AG04450 (cell line): ENCODE results near the gene EYA3. TPM values are rescaled to one million over a fixed set of nuclear protein-coding genes. Genes with fewer than 3 reads are reported as not detected.

ENCODE experiments used
- CTCF ChIA-PET: fragments of 300-600, 350-600 bp; formaldehyde crosslinking; extraction: SDS; loops from one replicate; lab custom pipeline; 2022; ENCODE audit warnings: antibody characterized with exemption, inconsistent platforms; lab: Charles Lee
- POLR2A ChIA-PET: fragments of 350-600 bp; formaldehyde crosslinking; extraction: SDS; loops from one replicate; lab custom pipeline; 2021; ENCODE audit warnings: antibody characterized with exemption, inconsistent platforms; lab: Yijun Ruan, JAX
- DNase-seq: peaks from one replicate; pipeline ENCODE4 v3.0.0-alpha.2; 2011; ENCODE audit warnings: low read depth, low spot score
- H3K27ac ChIP-seq: one replicate; pipeline ENCODE4 v1.5.1; 2012; ENCODE audit warnings: low read depth, low read length, control low read depth
- H3K27me3 ChIP-seq: one replicate; pipeline ENCODE4 v1.6.0; 2012; ENCODE audit warnings: low read length; ENCODE audit not compliant: control insufficient read depth, insufficient read depth
- H3K4me3 ChIP-seq: 2 replicates; pipeline ENCODE4 v1.5.1; 2011; ENCODE audit warnings: mild to moderate bottlenecking, low read depth, low read length, control low read depth
- H3K9me3 ChIP-seq: 2 replicates; pipeline ENCODE4 v1.5.1; 2012; ENCODE audit warnings: low read length; ENCODE audit not compliant: control insufficient read depth, insufficient read depth
- polyA plus RNA-seq: library from polyadenylated mRNA; depleted of rRNA; stranded (reverse); fragments of >200 nt; gene quantifications from 2 replicates; pipeline ENCODE4 v1.2.3, GENCODE V29; 2011
- TF ChIP-seq, protein P1 (sequence below): IDR thresholded peaks from 2 replicates; pipeline ENCODE4 v1.5.1; 2011; ENCODE audit warnings: low read depth, low read length, control low read depth, inconsistent platforms

EYA3 gene
- polyA plus RNA-seq, 1 experiment: 17.0 TPM

- Histone ChIP-seq H3K27ac (no peak overlapping the region), H3K4me3 (no peak overlapping the region), H3K27me3 (no peaks in the 10 kb centered on the region), H3K9me3 (no peaks in the 10 kb centered on the region)
- no peak for DNase-seq
- ChIA-PET CTCF (interaction anchor here (0.7 to 4.4 kb wide), 7 partner anchors 9 to 310 kb away, joined by 3 to 51 read pairs (median 4); no protein-coding TSS in a partner anchor), POLR2A (interaction anchor here (1.0 to 1.2 kb wide), 2 partner anchors 20 to 149 kb away, joined by 3 to 5 read pairs; partner anchors contain the start of genes PPP1R8 and XKR8)
- TF ChIP-seq, protein P1, sequence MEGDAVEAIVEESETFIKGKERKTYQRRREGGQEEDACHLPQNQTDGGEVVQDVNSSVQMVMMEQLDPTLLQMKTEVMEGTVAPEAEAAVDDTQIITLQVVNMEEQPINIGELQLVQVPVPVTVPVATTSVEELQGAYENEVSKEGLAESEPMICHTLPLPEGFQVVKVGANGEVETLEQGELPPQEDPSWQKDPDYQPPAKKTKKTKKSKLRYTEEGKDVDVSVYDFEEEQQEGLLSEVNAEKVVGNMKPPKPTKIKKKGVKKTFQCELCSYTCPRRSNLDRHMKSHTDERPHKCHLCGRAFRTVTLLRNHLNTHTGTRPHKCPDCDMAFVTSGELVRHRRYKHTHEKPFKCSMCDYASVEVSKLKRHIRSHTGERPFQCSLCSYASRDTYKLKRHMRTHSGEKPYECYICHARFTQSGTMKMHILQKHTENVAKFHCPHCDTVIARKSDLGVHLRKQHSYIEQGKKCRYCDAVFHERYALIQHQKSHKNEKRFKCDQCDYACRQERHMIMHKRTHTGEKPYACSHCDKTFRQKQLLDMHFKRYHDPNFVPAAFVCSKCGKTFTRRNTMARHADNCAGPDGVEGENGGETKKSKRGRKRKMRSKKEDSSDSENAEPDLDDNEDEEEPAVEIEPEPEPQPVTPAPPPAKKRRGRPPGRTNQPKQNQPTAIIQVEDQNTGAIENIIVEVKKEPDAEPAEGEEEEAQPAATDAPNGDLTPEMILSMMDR: no peak
Observed at GRCh38 chr1:27979859-27980201, 108.6 kb downstream of the EYA3 start.

DNA sequence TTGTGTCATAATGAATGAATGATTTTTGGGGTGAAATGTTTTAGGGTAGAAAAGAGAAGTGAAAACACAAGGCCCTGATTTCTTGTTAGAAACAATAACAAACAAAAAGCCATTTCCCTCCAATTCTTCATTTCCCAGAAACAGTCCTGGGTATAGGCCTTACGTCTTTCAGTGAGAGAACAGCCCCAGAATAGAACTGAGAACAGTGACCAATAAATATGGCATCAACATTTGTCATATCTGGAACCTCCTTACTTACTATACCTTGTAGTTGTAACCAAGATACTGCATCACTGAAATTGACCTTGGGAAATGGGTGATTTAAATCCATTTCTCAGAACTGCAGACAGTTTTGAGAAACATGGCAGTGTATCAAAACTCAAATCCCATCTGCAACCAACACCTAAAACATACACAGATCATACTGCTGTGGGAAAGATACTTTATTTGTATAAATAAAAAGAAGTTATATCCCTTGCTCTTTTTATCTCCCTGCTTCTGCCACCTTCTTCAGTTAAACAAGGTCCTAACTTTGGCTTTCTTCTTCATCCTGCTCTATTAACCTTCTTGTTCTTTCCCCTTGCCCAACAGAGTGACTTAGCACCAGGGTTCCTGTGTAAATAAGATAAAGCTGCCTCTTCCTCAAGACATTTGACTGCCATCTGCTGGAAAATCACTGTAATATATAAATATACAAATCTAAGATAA is 109.1 kb downstream of the EYA3 start:
- Histone ChIP-seq H3K27ac (no peak overlapping the region), H3K27me3 (no peaks in the 10 kb centered on the region), H3K4me3 (no peak overlapping the region), H3K9me3 (no peaks in the 10 kb centered on the region)
- ChIA-PET CTCF (interaction anchor here (0.7 to 4.4 kb wide), 5 partner anchors 9 to 122 kb away, joined by 3 to 51 read pairs (median 4); no protein-coding TSS in a partner anchor), POLR2A (interaction anchor here (1.0 to 1.2 kb wide), 2 partner anchors 20 to 149 kb away, joined by 3 to 5 read pairs; partner anchors contain the start of genes PPP1R8 and XKR8)
- TF ChIP-seq, protein P1: peak; percentile 62
- peak; percentile 48 for DNase-seq

DNA sequence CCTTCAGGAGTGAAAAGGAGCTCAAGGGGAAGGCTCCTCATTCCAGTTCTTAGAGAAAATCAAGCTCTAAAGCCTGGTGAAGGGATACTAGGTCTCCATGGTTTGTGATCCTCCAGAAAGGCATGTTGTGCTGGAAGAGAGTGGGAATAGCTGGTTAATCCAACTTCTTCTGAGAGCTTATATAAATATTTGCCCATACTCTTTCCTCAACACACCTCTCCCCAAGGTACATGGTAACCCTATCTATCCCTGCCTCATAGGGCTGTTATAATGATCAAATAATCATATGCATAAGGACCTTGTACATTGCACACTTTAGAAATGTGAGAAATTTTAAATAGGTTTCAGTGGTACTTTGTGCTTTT is 114.0 kb downstream of the EYA3 start:
- H3K27me3 ChIP-seq: no peaks in the 10 kb centered on the region
- TF ChIP-seq, protein P1: no peak
- no peaks in the 10 kb centered on the region for H3K9me3 ChIP-seq
- no peak overlapping the region for H3K27ac ChIP-seq
- ChIA-PET CTCF (interaction anchor here (1.0 kb wide), 1 partner anchor 117 kb away, joined by 3 read pairs; no protein-coding TSS in a partner anchor), POLR2A (no interaction called here)
- DNase-seq: no peak
- H3K4me3 ChIP-seq: no peak overlapping the region

DNA sequence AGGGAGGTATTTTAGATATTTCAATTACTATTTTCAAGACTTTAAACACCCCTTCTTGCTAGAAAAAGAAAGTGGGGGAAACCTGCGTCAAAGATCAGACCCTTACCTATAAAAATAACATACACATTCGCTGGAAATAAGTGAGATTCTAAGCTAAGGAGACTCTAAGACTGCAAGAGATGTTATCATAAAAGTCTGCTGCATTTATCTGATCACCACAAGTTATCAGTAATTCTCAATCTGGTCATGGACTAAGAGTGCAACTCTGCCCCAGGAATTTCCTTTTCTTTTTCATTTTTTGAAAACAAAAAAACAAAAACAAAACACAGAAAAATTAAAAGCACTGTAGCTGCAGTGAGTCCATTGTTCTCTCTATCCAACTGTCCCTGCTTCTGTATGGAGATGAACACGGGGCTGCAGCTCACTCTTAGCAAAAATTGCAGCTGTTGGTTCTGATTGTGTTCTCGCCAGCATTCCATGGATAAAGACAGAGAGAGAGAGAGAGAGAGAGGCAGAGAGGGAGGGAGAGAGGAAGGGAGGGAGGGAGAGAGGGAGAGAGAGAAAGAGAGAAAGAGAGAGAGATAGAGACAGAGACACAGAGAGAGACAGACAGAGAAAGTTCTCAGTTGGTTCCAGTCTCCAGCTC is 114.5 kb downstream of the EYA3 start:
- Histone ChIP-seq H3K27ac (no peak overlapping the region), H3K27me3 (no peaks in the 10 kb centered on the region), H3K9me3 (no peaks in the 10 kb centered on the region), H3K4me3 (no peak overlapping the region)
- ChIA-PET POLR2A (interaction anchor here (0.5 kb wide), 1 partner anchor 32 kb away, joined by 3 read pairs; no protein-coding TSS in a partner anchor), CTCF (interaction anchor here (0.7 to 1.0 kb wide), 3 partner anchors 22 to 138 kb away, joined by 3 to 11 read pairs (median 3); no protein-coding TSS in a partner anchor)
- DNase-seq: no peak
- TF ChIP-seq, protein P1: no peak

DNA sequence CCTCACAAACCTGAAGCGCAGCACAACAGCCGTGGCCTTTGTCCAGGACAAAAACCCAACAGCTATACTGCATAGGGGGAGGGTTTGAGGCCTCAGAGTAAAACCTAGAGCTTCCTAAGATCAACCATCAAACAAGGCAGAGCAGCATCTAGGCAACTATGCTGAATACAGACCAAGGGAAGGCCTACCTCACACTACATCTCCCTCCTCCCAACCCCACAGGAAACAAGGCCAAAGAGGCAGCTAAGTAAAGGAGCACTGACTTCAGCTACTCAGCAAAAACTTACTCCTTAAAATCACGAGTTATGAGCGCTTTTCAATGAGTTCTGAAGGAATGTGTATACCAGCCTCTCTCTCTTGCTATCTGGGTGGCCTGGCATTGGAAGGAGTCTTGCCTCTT is 116.3 kb downstream of the EYA3 start:
- CTCF ChIA-PET: interaction anchor here (0.8 to 2.5 kb wide), 3 partner anchors 8 to 247 kb away, joined by 4 to 11 read pairs (median 11); no protein-coding TSS in a partner anchor
- POLR2A ChIA-PET: interaction anchor here (1.0 kb wide), 1 partner anchor 17 kb away, joined by 3 read pairs; no protein-coding TSS in a partner anchor
- H3K27ac ChIP-seq: no peak overlapping the region

More for the DNA sequence above, 116.3 kb downstream of the EYA3 start:
- Histone ChIP-seq H3K27me3 (no peaks in the 10 kb centered on the region), H3K9me3 (no peaks in the 10 kb centered on the region), H3K4me3 (no peak overlapping the region)
- TF ChIP-seq, protein P1: no peak
- DNase-seq: no peak
